Bronchial epithelial cell (primary cell): Measurements from ENCODE around the gene STN1. TPM values are rescaled to one million over a fixed set of nuclear protein-coding genes. Genes with fewer than 3 reads are reported as not detected.

Experiments
- DNase-seq: peaks from one replicate; pipeline ENCODE4 v3.0.0-alpha.2; 2010; ENCODE audit warnings: low read depth
- FAIRE-seq: peaks from 2 replicates; lab custom pipeline; 2011; peaks lifted over from hg19 to GRCh38; lab: Jason Lieb, UNC
- H3K27me3 ChIP-seq: 2 replicates; pipeline ENCODE4 v1.5.1; 2011; ENCODE audit warnings: low read length; ENCODE audit not compliant: control insufficient read depth, insufficient read depth
- H3K36me3 ChIP-seq: 2 replicates; pipeline ENCODE4 v1.5.1; 2011; ENCODE audit warnings: low read length; ENCODE audit not compliant: control insufficient read depth, insufficient read depth
- H3K4me3 ChIP-seq: 2 replicates; pipeline ENCODE4 v1.5.1; 2011; ENCODE audit warnings: mild to moderate bottlenecking, low read depth, low read length, control low read depth
- CTCF ChIP-seq: IDR thresholded peaks from 2 replicates; pipeline ENCODE4 v1.5.1; 2011; ENCODE audit warnings: mild to moderate bottlenecking, moderate library complexity, low read length, control low read depth, inconsistent platforms; ENCODE audit not compliant: insufficient read depth, severe bottlenecking
- total RNA-seq: library from RNA; depleted of rRNA; stranded (reverse); fragments of >200 nt; gene quantifications from 2 replicates; pipeline ENCODE4 v1.2.1, GENCODE V29; 2014

The STN1 gene
- total RNA-seq, 1 donor from 2014 or later = 67.7 TPM

DNA sequence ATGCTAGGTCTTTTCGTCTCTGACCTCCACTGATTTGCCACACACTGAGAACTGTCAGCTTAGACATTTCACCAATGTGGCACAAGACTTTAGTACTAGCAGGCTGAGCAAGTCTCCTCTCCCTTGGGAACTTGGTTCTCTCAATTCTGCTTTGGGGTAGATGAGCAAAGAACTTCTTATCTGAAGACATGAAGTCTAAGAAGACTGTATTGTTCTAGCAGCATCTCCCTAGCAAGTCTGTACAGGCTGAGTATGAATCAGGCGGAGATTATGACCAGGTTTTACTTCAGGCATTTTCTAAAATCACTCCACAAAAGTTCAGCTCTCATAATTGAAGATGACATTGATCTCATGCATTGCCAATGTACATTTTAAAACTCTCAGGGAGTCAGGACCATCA, 23.8 kb upstream of the STN1 start:
- H3K27me3 ChIP-seq = no peaks in the 10 kb centered on the region
- FAIRE-seq = peak; percentile 52
- no peaks in the 10 kb centered on the region for H3K36me3 ChIP-seq
- TF ChIP-seq CTCF = no peak
- DNase-seq = peak; percentile 97
- H3K4me3 ChIP-seq = no peak overlapping the region

DNA sequence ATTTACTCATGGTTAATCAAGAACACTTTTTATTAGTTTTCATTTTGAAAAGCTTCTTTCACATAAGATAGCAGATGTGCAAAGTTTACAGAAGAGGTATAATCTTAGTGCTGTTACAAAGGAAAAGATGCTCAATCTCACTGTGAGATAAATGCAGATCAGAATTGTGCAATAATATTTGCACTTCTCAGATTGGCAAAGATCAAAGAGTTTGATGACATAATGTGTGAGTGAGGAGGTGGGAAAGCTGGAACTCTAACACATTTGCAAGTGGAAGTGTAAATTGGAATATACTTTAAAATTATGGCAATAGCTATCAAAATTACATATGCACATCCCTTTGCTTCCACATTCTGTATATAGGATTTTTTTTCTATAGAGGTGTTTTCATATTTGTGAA, 21.5 kb upstream of the STN1 start:
- TF ChIP-seq CTCF = no peak
- no peaks in the 10 kb centered on the region for H3K27me3 ChIP-seq
- FAIRE-seq = no peak
- H3K4me3 ChIP-seq = no peak overlapping the region
- H3K36me3 ChIP-seq = no peaks in the 10 kb centered on the region
- no peak for DNase-seq

DNA sequence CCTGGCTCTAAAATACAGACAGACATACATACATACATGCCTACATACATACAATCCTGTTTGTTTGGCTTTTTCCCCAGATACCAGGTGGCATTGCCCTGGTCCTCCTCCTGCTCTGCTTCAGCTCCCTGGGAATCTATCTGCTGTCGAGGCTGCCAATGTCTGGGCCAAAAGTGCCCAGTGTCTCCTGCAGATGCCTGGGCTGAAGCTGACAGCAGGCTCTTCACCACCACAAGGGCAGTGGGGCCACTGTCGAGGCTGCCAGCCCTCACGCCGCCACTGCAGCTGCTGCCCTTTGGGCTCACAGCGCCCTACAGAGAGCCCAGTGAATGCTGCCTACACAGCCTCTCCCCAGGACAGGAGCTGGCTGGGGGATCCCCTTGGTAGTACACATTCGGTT, 18.0 kb upstream of the STN1 start:
- no peak for TF ChIP-seq CTCF
- Histone ChIP-seq H3K4me3 (no peak overlapping the region), H3K27me3 (no peaks in the 10 kb centered on the region), H3K36me3 (no peaks in the 10 kb centered on the region)
- DNase-seq (no peak), FAIRE-seq (no peak)

GRCh38 chr10:103934308-103934707, 16.3 kb upstream of the STN1 start:
- no peak for DNase-seq
- FAIRE-seq = no peak
- H3K27me3 ChIP-seq = no peaks in the 10 kb centered on the region
- H3K36me3 ChIP-seq = no peaks in the 10 kb centered on the region
- no peak for TF ChIP-seq CTCF
- no peak overlapping the region for H3K4me3 ChIP-seq

DNA sequence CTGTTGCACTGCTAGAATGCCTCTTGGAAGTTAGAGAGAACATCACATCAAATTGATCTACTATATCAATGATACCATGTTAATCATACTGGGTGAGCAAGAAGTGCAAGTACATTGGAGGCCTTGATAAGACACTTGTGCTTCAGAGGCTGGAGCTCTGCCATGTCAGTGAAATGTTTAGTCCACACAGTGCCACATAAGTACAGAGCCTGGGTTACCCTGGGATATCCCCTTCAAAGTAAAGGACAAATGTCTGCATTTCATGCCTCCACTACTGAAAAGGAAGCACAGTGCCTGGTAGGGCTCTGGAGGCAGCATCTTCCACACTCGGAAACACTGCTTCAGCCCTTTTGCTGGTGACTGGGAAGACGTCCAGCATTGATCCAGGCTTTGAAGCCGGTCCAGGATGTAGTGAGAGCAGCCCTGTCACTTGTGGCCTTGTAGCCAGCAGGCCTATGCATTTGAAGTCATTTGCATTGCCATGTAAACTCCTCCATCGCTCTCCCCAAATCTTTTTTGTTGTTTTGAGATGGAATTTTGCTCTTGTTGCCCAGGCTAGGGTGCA, 15.7 kb upstream of the STN1 start:
- DNase-seq (no peak), FAIRE-seq (peak; percentile 66)
- Histone ChIP-seq H3K36me3 (no peaks in the 10 kb centered on the region), H3K4me3 (no peak overlapping the region), H3K27me3 (no peaks in the 10 kb centered on the region)
- no peak for TF ChIP-seq CTCF

- no peak for TF ChIP-seq CTCF
- DNase-seq (no peak), FAIRE-seq (no peak)
- no peaks in the 10 kb centered on the region for H3K27me3 ChIP-seq
- H3K36me3 ChIP-seq = no peaks in the 10 kb centered on the region
- H3K4me3 ChIP-seq = no peak overlapping the region
Measured at GRCh38 chr10:103932971-103933370, 15.0 kb upstream of the STN1 start.
